Aorta (tissue), 5 donors: ENCODE results near the gene TNNI2. TPM values are rescaled to one million over a fixed set of nuclear protein-coding genes. Genes with fewer than 3 reads are reported as not detected.

ENCODE experiments used
- ATAC-seq: fragments of 200-7000 bp; cut with Tn5 transposase; one replicate; pipeline ENCODE4 v1.9.1; 2022; ENCODE audit warnings: moderate library complexity; ENCODE audit not compliant: low FRiP score
- DNase-seq, 2 donors: peaks; one replicate each; pipeline ENCODE4 v3.0.0-alpha.2; 2020
- H3K27ac ChIP-seq, 2 donors: one replicate each; pipeline ENCODE4 v1.5.1; 2013; ENCODE audit warnings: low read length in 2 of 2, mild to moderate bottlenecking in 2 of 2, moderate library complexity in 2 of 2, control low read depth in 1 of 2, inconsistent platforms in 1 of 2, low read depth in 1 of 2
- H3K27me3 ChIP-seq, 2 donors: one replicate each; pipeline ENCODE4 v1.6.1; 2013; ENCODE audit warnings: control low read depth in 1 of 2, low read length in 1 of 2, mild to moderate bottlenecking in 1 of 2, moderate library complexity in 1 of 2; ENCODE audit not compliant: insufficient read depth in 2 of 2, control insufficient read depth in 1 of 2
- H3K36me3 ChIP-seq, 2 donors: one replicate each; pipeline ENCODE4 v1.6.1; 2013; ENCODE audit warnings: control low read depth in 1 of 2, low read length in 1 of 2, mild to moderate bottlenecking in 1 of 2; ENCODE audit not compliant: insufficient read depth in 2 of 2, control insufficient read depth in 1 of 2
- H3K4me1 ChIP-seq, 2 donors: one replicate each; pipeline ENCODE4 v1.6.1; 2013; ENCODE audit warnings: low read length in 2 of 2, control low read depth in 1 of 2, mild to moderate bottlenecking in 1 of 2, moderate library complexity in 1 of 2; ENCODE audit not compliant: insufficient read depth in 2 of 2, control insufficient read depth in 1 of 2
- H3K4me3 ChIP-seq, 2 donors: one replicate each; pipeline ENCODE4 v1.5.1; 2013; ENCODE audit warnings: low read length in 2 of 2, control low read depth in 1 of 2, mild to moderate bottlenecking in 1 of 2
- H3K9me3 ChIP-seq: one replicate; pipeline ENCODE4 v1.6.1; 2013; ENCODE audit warnings: mild to moderate bottlenecking, low read length; ENCODE audit not compliant: control insufficient read depth
- WGBS, 2 donors: extraction: QIAGEN DNeasy Blood & Tissue Kit; methylation state at CpG; one replicate each; pipeline ENCODE4 v1.1.7; 2013; 5-methylcytosine and 5-hydroxymethylcytosine counted together
- intact Hi-C, 2 donors: fragments of 100-400 bp; cut with DNase I; formaldehyde crosslinking; loops; one replicate each; pipeline versions ENCODE4 v1.14.2 to v1.15.0; 2022
- microRNA-seq, 2 donors: library from miRNA; unstranded; fragments of <30 nt; microRNA quantifications; one replicate each; pipeline ENCODE4 v1.2.0, GENCODE V29; 2020
- polyA plus RNA-seq, 2 donors: library from polyadenylated mRNA; stranded (reverse); fragments of 200-250 nt; gene quantifications; one replicate each; pipeline ENCODE4 v1.2.3, GENCODE V29; 2013
- total RNA-seq, 2 donors: library from RNA; stranded (reverse); fragmentation: NEBNext Ultra II Directional; extraction: Animal tissue kit (Norgen Biotek cat#: 25700); gene quantifications; one replicate each; pipeline ENCODE4 v1.2.1, GENCODE V29; 2021
- donor health status: healthy with polysubstance abuse.
- donor health status: Bipolar disorder and iron deficiency.
- donor health status: DM: no; HTN: no; CAD: no.
- donor health status: DM: no; HTN: no; CAD: no.
- donor health status: DM: yes; HTN: yes; CAD: no.

The TNNI2 gene
- total and polyA plus RNA-seq, 4 donors, result 0.75 to 2.2 (median 0.81) TPM

GRCh38 chr11:1889941-1890855 is 51.4 kb downstream of the TNNI2 start:
- Histone ChIP-seq H3K36me3 (no peaks in the 10 kb centered on the region), H3K27ac (no peak overlapping the region), H3K4me1 (no peaks in the 10 kb centered on the region), H3K4me3 (no peak overlapping the region), H3K9me3 (no peaks in the 10 kb centered on the region), H3K27me3 (no peaks in the 10 kb centered on the region)
- DNase-seq, result peak in 1 of 2 donors; percentile 57
- WGBS, 2 donors, result 93 to 95% methylated on average over 32 to 33 of the region's 33 CpGs
- intact Hi-C loops, result no loop called here
- ATAC-seq, result peak; percentile 9

Small RNA genes lying within 50 kb of the gene (microRNA-seq; reads per million reads assigned to microRNA genes)
- gene MIR4298 (0 reads per million in 2 donors), gene MIR7847 (0 to 0.99 reads per million in 2 donors)

Other genes with a start within 250 kb of the TNNI2 start
- not detected for gene KRTAP5-2, start 240.7 kb upstream of the TNNI2 start, total RNA-seq
- gene KRTAP5-2, start 240.7 kb upstream of the TNNI2 start, polyA plus RNA-seq, result not detected
- not detected for gene KRTAP5-3, start 230.5 kb upstream of the TNNI2 start, total RNA-seq
- not detected for gene KRTAP5-3, start 230.5 kb upstream of the TNNI2 start, polyA plus RNA-seq
- not detected for gene KRTAP5-4, start 216.8 kb upstream of the TNNI2 start, total RNA-seq
- not detected for gene KRTAP5-4, start 216.8 kb upstream of the TNNI2 start, polyA plus RNA-seq
- not detected for gene KRTAP5-5, start 209.2 kb upstream of the TNNI2 start, total RNA-seq
- not detected for gene KRTAP5-5, start 209.2 kb upstream of the TNNI2 start, polyA plus RNA-seq
- gene KRTAP5-6, start 141.8 kb upstream of the TNNI2 start, total RNA-seq, result not detected
- gene KRTAP5-6, start 141.8 kb upstream of the TNNI2 start, polyA plus RNA-seq, result not detected
- gene IFITM10, start 88.4 kb upstream of the TNNI2 start, total RNA-seq, result 10 to 100 TPM; 10.7 to 15.0 TPM
- gene IFITM10, start 88.4 kb upstream of the TNNI2 start, polyA plus RNA-seq, result 10 to 100 TPM in 1 of 2 donors, 1 to 10 TPM in 1; 1.9 to 47.7 TPM
- gene CTSD, start 75.1 kb upstream of the TNNI2 start, total RNA-seq, result 100 to 1,000 TPM; 473 to 535 TPM
- 100 to 1,000 TPM; 619 to 646 TPM for gene CTSD, start 75.1 kb upstream of the TNNI2 start, polyA plus RNA-seq
- gene SYT8, start 4.0 kb upstream of the TNNI2 start, total RNA-seq, result under 1 TPM; 0.19 to 0.75 TPM
- 10 to 100 TPM in 1 of 2 donors, 1 to 10 TPM in 1; 6.4 to 14.3 TPM for gene SYT8, start 4.0 kb upstream of the TNNI2 start, polyA plus RNA-seq
- 100 to 1,000 TPM in 1 of 2 donors, 10 to 100 TPM in 1; 45.2 to 128 TPM for gene LSP1, start 14.1 kb downstream of the TNNI2 start, total RNA-seq
- gene LSP1, start 14.1 kb downstream of the TNNI2 start, polyA plus RNA-seq, result 10 to 100 TPM; 12.0 to 40.4 TPM
- gene PRR33, start 52.9 kb downstream of the TNNI2 start, total RNA-seq, result not detected
- not detected for gene PRR33, start 52.9 kb downstream of the TNNI2 start, polyA plus RNA-seq
- gene TNNT3, start 80.7 kb downstream of the TNNI2 start, total RNA-seq, result 10 to 100 TPM in 1 of 2 donors, 1 to 10 TPM in 1; 8.8 to 54.3 TPM
- 1 to 10 TPM; 3.4 to 3.9 TPM for gene TNNT3, start 80.7 kb downstream of the TNNI2 start, polyA plus RNA-seq
- gene MRPL23, start 108.4 kb downstream of the TNNI2 start, total RNA-seq, result 10 to 100 TPM; 23.4 to 43.9 TPM
- gene MRPL23, start 108.4 kb downstream of the TNNI2 start, polyA plus RNA-seq, result 100 to 1,000 TPM in 1 of 2 donors, 10 to 100 TPM in 1; 82.3 to 143 TPM
- gene H19, start 158.9 kb downstream of the TNNI2 start, total RNA-seq, result 1,000 to 10,000 TPM in 1 of 2 donors, 100 to 1,000 TPM in 1; 318 to 1,787 TPM
- gene H19, start 158.9 kb downstream of the TNNI2 start, polyA plus RNA-seq, result 10 to 100 TPM in 1 of 2 donors, 1 to 10 TPM in 1; 4.5 to 18.0 TPM